Mesodermal cell (in vitro differentiated cells): ENCODE results near the gene CD47.
A peak's percentile ranks its signal among the peaks of the same experiment; 100 is the strongest.

Experiments
- H3K27ac ChIP-seq: 2 replicates; pipeline ENCODE4 v1.7.0; 2013; ENCODE audit warnings: mild to moderate bottlenecking, low read depth, low read length, moderate library complexity; ENCODE audit not compliant: severe bottlenecking
- H3K36me3 ChIP-seq: 2 replicates; pipeline ENCODE4 v1.7.1; 2013; ENCODE audit warnings: mild to moderate bottlenecking, low read length, moderate library complexity; ENCODE audit not compliant: control insufficient read depth, insufficient read depth
- H3K4me1 ChIP-seq: one replicate; pipeline ENCODE4 v1.7.1; 2013; ENCODE audit warnings: mild to moderate bottlenecking, low read length; ENCODE audit not compliant: insufficient read depth, control insufficient read depth, poor library complexity, severe bottlenecking
- H3K4me3 ChIP-seq: 2 replicates; pipeline ENCODE4 v1.7.0; 2013; ENCODE audit warnings: low read length, control low read depth, mild to moderate bottlenecking; ENCODE audit not compliant: insufficient read depth, poor library complexity, severe bottlenecking; ENCODE audit errors: extremely low read depth
- H3K9me3 ChIP-seq: 2 replicates; pipeline ENCODE4 v1.7.1; 2013; ENCODE audit warnings: mild to moderate bottlenecking, low read length, moderate library complexity; ENCODE audit not compliant: control insufficient read depth
- WGBS, 2 experiments: methylation state at CpG; one replicate each; pipeline ENCODE4 v1.1.5; 2013; ENCODE audit warnings: missing lambda C conversion rate in 2 of 2; ENCODE audit not compliant: insufficient coverage in 2 of 2; 5-methylcytosine and 5-hydroxymethylcytosine counted together

CD47 gene

GRCh38 chr3:108127301-108127988, 36.6 kb upstream of the CD47 start:
- WGBS, 2 experiments = 78 to 94% methylated on average over 6 of the region's 9 CpGs
- H3K27ac ChIP-seq = no peak overlapping the region
- no peaks in the 10 kb centered on the region for H3K9me3 ChIP-seq

GRCh38 chr3:108126348-108126747, 35.5 kb upstream of the CD47 start:
- Histone ChIP-seq H3K9me3 (no peaks in the 10 kb centered on the region), H3K27ac (no peak overlapping the region), H3K4me3 (no peak overlapping the region), H3K36me3 (no peaks in the 10 kb centered on the region), H3K4me1 (no peaks in the 10 kb centered on the region)
- 100% methylated on average over 1 of the region's 1 CpG; no CpG with 5 or more reads in 1 of the 2 experiments for WGBS, 2 experiments

More at GRCh38 chr3:108127301-108127988, 36.6 kb upstream of the CD47 start:
- Histone ChIP-seq H3K36me3 (no peaks in the 10 kb centered on the region), H3K4me3 (no peak overlapping the region), H3K4me1 (no peaks in the 10 kb centered on the region)

GRCh38 chr3:108125550-108126071, 34.8 kb upstream of the CD47 start:
- H3K36me3 ChIP-seq = no peaks in the 10 kb centered on the region
- WGBS, 2 experiments = 85 to 86% methylated on average over 6 of the region's 6 CpGs
- H3K9me3 ChIP-seq = no peaks in the 10 kb centered on the region
- H3K4me3 ChIP-seq = no peak overlapping the region
- no peak overlapping the region for H3K27ac ChIP-seq
- H3K4me1 ChIP-seq = no peaks in the 10 kb centered on the region

- Histone ChIP-seq H3K9me3 (no peaks in the 10 kb centered on the region), H3K36me3 (no peaks in the 10 kb centered on the region), H3K4me1 (no peaks in the 10 kb centered on the region), H3K27ac (no peak overlapping the region), H3K4me3 (no peak overlapping the region)
- WGBS, 2 experiments = 83% methylated on average over 1 of the region's 4 CpGs; no CpG with 5 or more reads in 1 of the 2 experiments
Observed at GRCh38 chr3:108125153-108125543, 34.3 kb upstream of the CD47 start.

GRCh38 chr3:108124337-108125152, 33.7 kb upstream of the CD47 start:
- no peaks in the 10 kb centered on the region for H3K4me1 ChIP-seq
- H3K9me3 ChIP-seq = no peaks in the 10 kb centered on the region
- H3K27ac ChIP-seq = peak overlapping the region; percentile 33
- no peak overlapping the region for H3K4me3 ChIP-seq
- WGBS, 2 experiments = 68 to 82% methylated on average over 4 to 5 of the region's 10 CpGs
- no peaks in the 10 kb centered on the region for H3K36me3 ChIP-seq

- Histone ChIP-seq H3K9me3 (no peaks in the 10 kb centered on the region), H3K27ac (no peak overlapping the region), H3K4me1 (no peaks in the 10 kb centered on the region), H3K36me3 (no peaks in the 10 kb centered on the region), H3K4me3 (no peak overlapping the region)
- WGBS, 2 experiments = 67 to 88% methylated on average over 1 to 3 of the region's 3 CpGs
Observed at GRCh38 chr3:108123326-108123725, 32.5 kb upstream of the CD47 start.

- Histone ChIP-seq H3K9me3 (no peaks in the 10 kb centered on the region), H3K27ac (no peak overlapping the region), H3K4me3 (no peak overlapping the region), H3K36me3 (no peaks in the 10 kb centered on the region), H3K4me1 (no peaks in the 10 kb centered on the region)
- 80 to 83% methylated on average over 2 of the region's 3 CpGs for WGBS, 2 experiments
Observed at GRCh38 chr3:108122276-108122675, 31.4 kb upstream of the CD47 start.

- Histone ChIP-seq H3K4me1 (peaks cover 3% of the 10 kb centered on the region), H3K27ac (no peak overlapping the region), H3K4me3 (no peak overlapping the region), H3K9me3 (no peaks in the 10 kb centered on the region), H3K36me3 (no peaks in the 10 kb centered on the region)
- WGBS, 2 experiments = 94 to 100% methylated on average over 2 of the region's 3 CpGs
Observed at GRCh38 chr3:108119398-108120104, 28.7 kb upstream of the CD47 start.

GRCh38 chr3:108118038-108118768, 27.4 kb upstream of the CD47 start:
- Histone ChIP-seq H3K4me1 (peaks cover 3% of the 10 kb centered on the region), H3K9me3 (no peaks in the 10 kb centered on the region), H3K4me3 (no peak overlapping the region), H3K36me3 (no peaks in the 10 kb centered on the region), H3K27ac (no peak overlapping the region)
- WGBS, 2 experiments = 90 to 93% methylated on average over 2 of the region's 6 CpGs

- H3K4me3 ChIP-seq = no peak overlapping the region
- H3K9me3 ChIP-seq = no peaks in the 10 kb centered on the region
- no peak overlapping the region for H3K27ac ChIP-seq
- 75 to 100% methylated on average over 1 to 6 of the region's 6 CpGs for WGBS, 2 experiments
- peaks cover 3% of the 10 kb centered on the region for H3K4me1 ChIP-seq
- H3K36me3 ChIP-seq = no peaks in the 10 kb centered on the region
Observed at GRCh38 chr3:108117241-108117775, 26.5 kb upstream of the CD47 start.
